ENCODE measurements around the gene COL6A3. TPM values are rescaled to one million over a fixed set of nuclear protein-coding genes. Genes with fewer than 3 reads are reported as not detected.

The COL6A3 gene
- total RNA-seq, 3 donors from 2014 or later: 20.9 to 235 (median 194) TPM

DNA sequence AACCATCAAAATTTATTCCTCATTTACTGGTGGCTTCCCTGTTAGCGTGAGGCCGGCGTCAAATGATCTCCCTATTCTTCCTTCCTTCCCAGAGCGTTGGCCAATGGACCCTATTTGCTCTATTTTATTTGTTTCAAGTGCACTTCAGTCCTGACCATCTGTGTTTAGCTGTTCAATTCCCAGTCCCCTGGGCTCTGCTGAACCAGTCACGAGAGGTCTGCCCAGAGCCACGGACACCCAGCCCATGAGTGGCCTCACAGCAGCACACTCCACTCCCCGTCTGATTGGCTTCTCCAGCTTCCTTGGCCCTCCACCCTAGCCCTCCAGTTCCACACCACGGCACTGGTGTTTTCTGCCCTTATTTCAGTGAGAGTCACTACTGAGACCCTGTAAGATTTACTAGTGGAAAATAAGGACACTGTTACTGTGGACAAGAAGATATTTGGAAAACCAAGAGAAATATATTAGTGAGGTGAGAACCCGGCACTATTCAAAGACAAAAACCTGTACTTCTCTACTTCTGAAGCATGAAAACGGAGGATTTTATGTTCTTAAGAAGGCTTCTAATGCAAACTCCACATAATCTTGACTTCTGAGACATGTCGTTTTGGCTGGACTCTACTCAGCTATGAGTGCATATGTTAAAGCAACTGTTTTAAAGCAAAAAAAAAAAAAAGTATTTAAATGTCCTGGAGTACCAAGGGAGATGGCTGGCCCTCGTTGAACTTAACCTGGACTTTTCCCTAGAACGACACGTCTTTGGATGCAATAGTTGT lies 86.6 kb downstream of the COL6A3 start:
- TF ChIP-seq, protein P1, sequence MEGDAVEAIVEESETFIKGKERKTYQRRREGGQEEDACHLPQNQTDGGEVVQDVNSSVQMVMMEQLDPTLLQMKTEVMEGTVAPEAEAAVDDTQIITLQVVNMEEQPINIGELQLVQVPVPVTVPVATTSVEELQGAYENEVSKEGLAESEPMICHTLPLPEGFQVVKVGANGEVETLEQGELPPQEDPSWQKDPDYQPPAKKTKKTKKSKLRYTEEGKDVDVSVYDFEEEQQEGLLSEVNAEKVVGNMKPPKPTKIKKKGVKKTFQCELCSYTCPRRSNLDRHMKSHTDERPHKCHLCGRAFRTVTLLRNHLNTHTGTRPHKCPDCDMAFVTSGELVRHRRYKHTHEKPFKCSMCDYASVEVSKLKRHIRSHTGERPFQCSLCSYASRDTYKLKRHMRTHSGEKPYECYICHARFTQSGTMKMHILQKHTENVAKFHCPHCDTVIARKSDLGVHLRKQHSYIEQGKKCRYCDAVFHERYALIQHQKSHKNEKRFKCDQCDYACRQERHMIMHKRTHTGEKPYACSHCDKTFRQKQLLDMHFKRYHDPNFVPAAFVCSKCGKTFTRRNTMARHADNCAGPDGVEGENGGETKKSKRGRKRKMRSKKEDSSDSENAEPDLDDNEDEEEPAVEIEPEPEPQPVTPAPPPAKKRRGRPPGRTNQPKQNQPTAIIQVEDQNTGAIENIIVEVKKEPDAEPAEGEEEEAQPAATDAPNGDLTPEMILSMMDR (IDR thresholded peaks at IDR 0.05): no peak
- DNase-seq (no peak), ATAC-seq (no peak)
- H3K36me3 ChIP-seq (ENCODE audit: low read depth): no peaks in the 10 kb centered on the region
- no peak overlapping the region for H3K4me3 ChIP-seq
- intact Hi-C loops (cut with DNase I, micrococcal nuclease): no loop called here
- H3K4me1 ChIP-seq (ENCODE audit: low read depth): no peaks in the 10 kb centered on the region
- H3K9me3 ChIP-seq: no peaks in the 10 kb centered on the region

DNA sequence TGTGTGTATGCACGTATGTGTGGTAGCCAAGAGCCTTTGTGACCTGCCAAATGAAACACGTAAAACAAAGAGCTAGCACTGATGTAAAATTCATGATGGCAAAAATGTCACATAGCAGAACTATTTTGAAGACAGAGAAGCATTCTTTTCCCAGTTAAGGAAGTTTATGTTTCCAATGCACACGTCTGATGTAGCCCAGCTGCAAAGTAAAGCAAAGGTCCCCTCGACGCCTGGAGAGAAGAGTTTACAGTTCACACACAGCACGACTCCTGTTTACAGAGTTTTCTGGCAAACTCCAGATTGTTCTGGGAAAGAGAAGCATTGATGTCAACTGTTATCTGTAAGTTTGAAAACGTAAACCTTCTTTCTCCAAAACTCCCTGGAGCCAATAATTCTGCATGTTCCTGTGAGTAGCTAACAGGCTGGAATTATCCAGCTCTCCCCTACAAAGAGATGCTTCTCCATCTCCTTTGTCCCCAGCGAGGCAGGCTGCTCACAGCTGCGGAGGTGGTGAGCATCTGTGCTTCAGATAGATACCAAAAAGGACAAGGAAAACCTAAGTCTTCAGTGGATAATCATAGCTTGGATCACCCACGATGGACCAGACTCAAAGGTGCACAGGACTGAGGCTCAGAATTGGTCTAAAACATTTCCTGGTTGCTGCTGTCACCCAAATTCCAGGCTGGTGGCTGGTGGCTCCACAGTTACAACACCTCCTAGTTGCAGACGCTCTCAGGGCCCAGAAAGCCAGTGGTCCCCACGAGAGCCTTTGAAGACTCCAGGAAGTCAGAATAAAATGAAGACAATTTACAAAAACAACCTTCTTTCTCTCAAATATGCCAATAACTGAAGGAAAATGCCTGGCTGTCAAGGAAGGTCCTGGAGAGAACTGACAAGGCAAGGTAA lies 87.4 kb downstream of the COL6A3 start:
- no peak overlapping the region for H3K4me3 ChIP-seq
- TF ChIP-seq, protein P1 (IDR thresholded peaks at IDR 0.05): no peak
- H3K9me3 ChIP-seq: no peaks in the 10 kb centered on the region
- intact Hi-C loops (cut with DNase I, micrococcal nuclease): no loop called here
- H3K4me1 ChIP-seq (ENCODE audit: low read depth): no peaks in the 10 kb centered on the region
- no peak for DNase-seq
- no peaks in the 10 kb centered on the region for H3K36me3 ChIP-seq (ENCODE audit: low read depth)
- no peak for ATAC-seq

DNA sequence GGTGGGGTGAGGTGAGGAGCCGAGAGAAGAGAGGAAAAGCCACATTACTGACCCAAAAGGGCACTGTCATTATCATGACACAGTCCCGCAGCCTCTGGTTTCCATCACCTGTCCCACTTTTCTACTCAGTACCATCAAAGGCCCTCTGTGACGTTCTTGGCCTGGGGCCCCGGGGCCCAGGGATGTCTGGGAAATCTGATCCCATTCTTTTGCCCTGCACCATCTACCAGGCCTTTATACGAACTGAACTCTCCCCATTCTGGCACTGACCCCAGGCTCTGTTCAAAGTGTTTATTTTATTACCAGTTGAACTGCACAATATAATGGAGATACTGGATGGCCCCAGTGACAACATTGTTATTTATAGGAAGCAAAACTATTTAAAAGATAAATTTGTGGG lies 89.1 kb downstream of the COL6A3 start:
- TF ChIP-seq, protein P1 (IDR thresholded peaks at IDR 0.05): no peak
- intact Hi-C loops (cut with DNase I, micrococcal nuclease): no loop called here

DNA sequence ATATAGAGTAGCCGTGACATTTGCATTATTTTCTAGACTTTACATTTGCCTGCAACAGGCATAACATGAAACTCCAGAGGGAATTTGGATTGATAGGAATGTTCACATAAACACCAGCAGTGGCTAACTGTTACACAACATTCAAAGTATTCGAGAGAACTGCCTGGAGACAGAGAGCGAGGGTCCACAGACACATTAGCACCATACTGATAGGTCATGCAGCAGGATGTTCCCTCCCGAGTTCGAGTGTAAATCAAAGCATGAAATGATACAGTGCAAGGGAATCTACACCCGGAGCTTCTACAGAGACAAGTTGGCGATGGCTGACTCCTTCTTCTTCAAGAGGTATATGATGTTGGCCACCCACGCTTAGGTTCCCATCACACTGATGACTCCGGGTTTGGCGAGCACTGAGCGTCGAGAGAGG lies 89.5 kb downstream of the COL6A3 start:
- no peaks in the 10 kb centered on the region for H3K4me1 ChIP-seq (ENCODE audit: low read depth)
- no peaks in the 10 kb centered on the region for H3K36me3 ChIP-seq (ENCODE audit: low read depth)
- TF ChIP-seq, protein P1 (IDR thresholded peaks at IDR 0.05): no peak
- intact Hi-C loops (cut with DNase I, micrococcal nuclease): no loop called here
- ATAC-seq (no peak), DNase-seq (no peak)
- no peak overlapping the region for H3K4me3 ChIP-seq
- H3K9me3 ChIP-seq: no peaks in the 10 kb centered on the region

More for the DNA sequence above, 89.1 kb downstream of the COL6A3 start:
- no peak for DNase-seq
- H3K36me3 ChIP-seq (ENCODE audit: low read depth): no peaks in the 10 kb centered on the region
- no peak overlapping the region for H3K4me3 ChIP-seq
- H3K9me3 ChIP-seq: no peaks in the 10 kb centered on the region
- no peaks in the 10 kb centered on the region for H3K4me1 ChIP-seq (ENCODE audit: low read depth)
- ATAC-seq: no peak

DNA sequence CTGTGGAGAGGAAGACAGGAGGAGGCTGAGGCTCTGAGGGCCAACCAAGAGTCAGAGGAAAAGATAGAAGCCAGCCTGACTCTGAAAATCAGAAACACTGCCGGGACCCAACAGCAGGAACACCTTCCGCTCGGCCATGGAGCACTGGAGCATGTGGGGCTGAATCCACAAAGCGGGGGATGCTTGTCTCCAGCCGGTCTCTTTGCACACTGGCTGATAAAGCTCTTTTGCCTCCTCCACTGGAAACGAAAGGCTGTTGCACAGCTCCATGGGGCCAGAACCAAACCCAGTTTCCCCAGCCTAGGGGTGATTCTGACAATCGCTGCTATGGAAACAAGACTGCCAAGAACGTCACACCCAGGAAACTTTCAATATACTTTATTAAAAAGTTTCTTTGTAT lies 90.3 kb downstream of the COL6A3 start:
- DNase-seq (no peak), ATAC-seq (no peak)
- Histone ChIP-seq H3K36me3 (ENCODE audit: low read depth) (no peaks in the 10 kb centered on the region), H3K4me1 (ENCODE audit: low read depth) (no peaks in the 10 kb centered on the region), H3K4me3 (no peak overlapping the region), H3K9me3 (no peaks in the 10 kb centered on the region)
- TF ChIP-seq, protein P1 (IDR thresholded peaks at IDR 0.05): no peak
- intact Hi-C loops (cut with DNase I, micrococcal nuclease): no loop called here
